VCaP (cell line): ENCODE results near the gene TBPL1.

Experiments
- H3K27ac ChIP-seq: fragments of 450-650 bp; 2 replicates; pipeline ENCODE4 v1.5.1; 2017
- CTCF ChIP-seq: fragments of 450-650 bp; conservative IDR thresholded peaks from 2 replicates; pipeline ENCODE4 v1.5.1; 2017; ENCODE audit warnings: mild to moderate bottlenecking, moderate library complexity

The TBPL1 gene

DNA sequence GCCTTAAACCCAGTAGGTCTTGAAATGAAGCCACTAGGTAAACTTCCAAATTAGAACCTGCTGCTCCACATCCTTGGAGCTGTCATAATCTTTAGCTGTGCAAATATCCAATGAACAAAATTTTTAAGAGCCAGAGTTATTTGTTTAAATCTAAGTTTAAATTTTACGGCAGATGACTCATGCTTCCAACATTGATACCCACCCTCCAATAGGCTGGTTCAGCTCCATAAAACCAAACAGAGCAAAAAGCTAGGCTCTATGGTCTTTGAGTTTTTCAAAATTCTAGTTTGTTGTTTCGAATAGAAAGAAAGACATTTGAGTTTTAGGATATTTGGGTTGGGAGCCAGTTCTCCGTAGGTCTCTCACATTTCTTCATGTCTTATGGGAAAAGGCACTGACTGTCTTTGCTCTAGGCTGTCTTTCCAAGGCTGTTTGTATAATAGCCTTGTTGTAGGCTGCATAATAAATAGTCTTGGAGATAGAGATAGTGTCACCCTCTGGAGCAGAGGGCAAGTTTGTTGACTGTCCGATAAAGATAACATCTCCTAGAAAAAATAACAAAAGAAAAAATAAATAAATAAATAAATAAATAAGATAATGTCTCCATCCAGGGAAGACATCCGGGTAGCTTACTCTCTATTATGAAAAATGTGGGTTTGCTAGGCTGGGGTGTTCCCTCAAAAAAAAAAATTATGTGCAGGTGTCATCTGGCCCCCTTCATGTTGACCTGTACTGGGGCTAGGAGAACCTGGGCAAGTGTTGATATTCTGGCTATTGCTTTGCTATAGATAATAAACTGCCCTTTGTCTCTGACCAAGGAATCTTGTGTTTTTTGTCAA, 62.9 kb downstream of the TBPL1 start:
- H3K27ac ChIP-seq: peak overlapping the region; percentile 84
- TF ChIP-seq CTCF: no peak

- no peak for TF ChIP-seq CTCF
- peak overlapping the region; percentile 84 for H3K27ac ChIP-seq
Observed at GRCh38 chr6:134016558-134016814, 63.5 kb downstream of the TBPL1 start.

DNA sequence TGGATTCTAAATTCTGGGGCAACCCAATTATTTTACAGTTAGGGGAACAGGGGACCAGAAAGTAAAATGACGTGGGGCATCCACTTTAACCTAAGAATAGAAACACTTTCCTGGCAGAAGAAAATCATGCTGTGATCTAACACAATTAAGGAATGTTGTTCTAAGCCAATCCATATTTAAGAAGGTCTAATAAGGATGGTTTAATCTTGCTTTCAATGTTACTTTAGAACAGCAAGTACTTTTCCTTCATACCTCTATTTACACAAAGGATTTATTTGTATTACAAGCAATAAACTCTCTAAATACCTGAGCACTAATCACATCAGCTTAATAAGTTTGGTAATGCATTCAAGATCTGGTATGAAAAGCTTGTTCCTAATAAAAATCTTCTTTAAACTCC, 67.0 kb downstream of the TBPL1 start:
- TF ChIP-seq CTCF: no peak
- peak overlapping the region; percentile 84 for H3K27ac ChIP-seq

- peak overlapping the region; percentile 84 for H3K27ac ChIP-seq
- no peak for TF ChIP-seq CTCF
Observed at GRCh38 chr6:134020543-134020942, 67.5 kb downstream of the TBPL1 start.

GRCh38 chr6:134020968-134021367, 67.9 kb downstream of the TBPL1 start:
- H3K27ac ChIP-seq: peak overlapping the region; percentile 84
- no peak for TF ChIP-seq CTCF

- TF ChIP-seq CTCF: no peak
- H3K27ac ChIP-seq: peak overlapping the region; percentile 84
Observed at GRCh38 chr6:134021396-134022122, 68.5 kb downstream of the TBPL1 start.

GRCh38 chr6:134022650-134023049, 69.6 kb downstream of the TBPL1 start:
- peak overlapping the region; percentile 84; the same call in 1 of the 2 replicates for H3K27ac ChIP-seq
- TF ChIP-seq CTCF: no peak
